Right atrium auricular region (tissue), 2 donors: ENCODE data around the gene TRMT11. TPM values are rescaled to one million over a fixed set of nuclear protein-coding genes. Genes with fewer than 3 reads are reported as not detected.
"Not testable (repeated sequence)": the region's sequence is repeated elsewhere in the genome, so short reads cannot be mapped to it uniquely, and the experiment has no call there.

ENCODE experiments used
- DNase-seq: peaks from one replicate; pipeline ENCODE4 v3.0.0-alpha.2; 2019; ENCODE audit warnings: low spot score
- H3K27ac ChIP-seq, 2 donors: fragments of 200-600 bp; sonication (generic); 1 replicate in 1 of 2; 2 replicates in 1 of 2; pipeline ENCODE4 v1.5.1; 2016 to 2019
- H3K27me3 ChIP-seq, 2 donors: fragments of 200-600 bp; sonication (generic); one replicate each; pipeline versions ENCODE4 v1.5.1 to v1.6.0; 2017 to 2019
- H3K36me3 ChIP-seq: fragments of 200-600 bp; sonication (generic); one replicate; pipeline ENCODE4 v1.5.1; 2016
- H3K4me1 ChIP-seq, 2 donors: fragments of 200-600 bp; sonication (generic); one replicate each; pipeline versions ENCODE4 v1.5.1 to v1.6.0; 2017 to 2019
- H3K4me3 ChIP-seq, 2 donors: fragments of 200-600 bp; sonication (generic); 1 replicate in 1 of 2; 2 replicates in 1 of 2; pipeline ENCODE4 v1.5.1; 2017 to 2019; ENCODE audit warnings: mild to moderate bottlenecking in 1 of 2, moderate library complexity in 1 of 2
- H3K9me3 ChIP-seq, 2 donors: fragments of 200-600 bp; sonication (generic); one replicate each; pipeline ENCODE4 v1.5.1; 2019
- CTCF ChIP-seq, 2 donors: fragments of 200-600 bp; sonication (generic); IDR thresholded peaks; one replicate each; pipeline ENCODE4 v1.5.1; 2019; ENCODE audit warnings: antibody characterized with exemption in 2 of 2
- total RNA-seq, 2 donors: library from RNA; depleted of rRNA; stranded (reverse); fragments of >200 nt; gene quantifications; one replicate each; pipeline ENCODE4 v1.1.0, GENCODE V29; 2016

TRMT11 gene
- total RNA-seq, 2 donors from 2014 or later = 9.7 to 10.1 TPM

- Histone ChIP-seq H3K4me3 (no peak overlapping the region), H3K27ac (no peak overlapping the region), H3K36me3 (peaks cover 14% of the 10 kb centered on the region), H3K27me3 (no peaks in the 10 kb centered on the region), H3K9me3 (no peaks in the 10 kb centered on the region), H3K4me1 (no peaks in the 10 kb centered on the region)
- TF ChIP-seq CTCF (IDR thresholded peaks at IDR 0.05) = no peak
- DNase-seq = no peak
Measured at GRCh38 chr6:126051791-126052190, 65.5 kb downstream of the TRMT11 start.

- H3K27me3 ChIP-seq = no peaks in the 10 kb centered on the region
- no peak overlapping the region for H3K27ac ChIP-seq
- no peaks in the 10 kb centered on the region for H3K9me3 ChIP-seq
- DNase-seq = no peak
- no peak overlapping the region for H3K4me3 ChIP-seq
- no peak for TF ChIP-seq CTCF (IDR thresholded peaks at IDR 0.05)
- H3K36me3 ChIP-seq = peaks cover 7% of the 10 kb centered on the region
- H3K4me1 ChIP-seq = no peaks in the 10 kb centered on the region
Measured at GRCh38 chr6:126052485-126052884, 66.1 kb downstream of the TRMT11 start.

- no peaks in the 10 kb centered on the region for H3K9me3 ChIP-seq
- no peak overlapping the region for H3K4me3 ChIP-seq
- no peaks in the 10 kb centered on the region for H3K27me3 ChIP-seq
- H3K36me3 ChIP-seq = no peaks in the 10 kb centered on the region
- H3K4me1 ChIP-seq = no peaks in the 10 kb centered on the region
- no peak for DNase-seq
- TF ChIP-seq CTCF (IDR thresholded peaks at IDR 0.05) = no peak
- no peak overlapping the region for H3K27ac ChIP-seq
Measured at GRCh38 chr6:126054258-126054702, 67.9 kb downstream of the TRMT11 start.

- Histone ChIP-seq H3K9me3 (no peaks in the 10 kb centered on the region), H3K4me1 (no peaks in the 10 kb centered on the region), H3K36me3 (no peaks in the 10 kb centered on the region), H3K27ac (no peak overlapping the region), H3K27me3 (no peaks in the 10 kb centered on the region), H3K4me3 (no peak overlapping the region)
- no peak for TF ChIP-seq CTCF (IDR thresholded peaks at IDR 0.05)
- DNase-seq = no peak
Measured at GRCh38 chr6:126054802-126055201, 68.5 kb downstream of the TRMT11 start.

- H3K4me3 ChIP-seq = no peak overlapping the region
- H3K9me3 ChIP-seq = no peaks in the 10 kb centered on the region
- no peaks in the 10 kb centered on the region for H3K36me3 ChIP-seq
- TF ChIP-seq CTCF (IDR thresholded peaks at IDR 0.05) = no peak
- H3K27ac ChIP-seq = no peak overlapping the region
- DNase-seq = no peak
- H3K4me1 ChIP-seq = no peaks in the 10 kb centered on the region
- no peaks in the 10 kb centered on the region for H3K27me3 ChIP-seq
Measured at GRCh38 chr6:126055449-126055848, 69.1 kb downstream of the TRMT11 start.

GRCh38 chr6:126056355-126057004 is 70.1 kb downstream of the TRMT11 start:
- Histone ChIP-seq H3K27ac (no peak overlapping the region), H3K9me3 (no peaks in the 10 kb centered on the region), H3K27me3 (no peaks in the 10 kb centered on the region), H3K36me3 (no peaks in the 10 kb centered on the region), H3K4me1 (no peaks in the 10 kb centered on the region), H3K4me3 (no peak overlapping the region)
- no peak for DNase-seq
- no peak for TF ChIP-seq CTCF (IDR thresholded peaks at IDR 0.05)

GRCh38 chr6:126058085-126058484 is 71.7 kb downstream of the TRMT11 start:
- H3K4me3 ChIP-seq, DNase-seq, H3K4me1 ChIP-seq, H3K27me3 ChIP-seq, H3K27ac ChIP-seq, H3K9me3 ChIP-seq, H3K36me3 ChIP-seq: not testable (repeated sequence)
